Jurkat, Clone E6-1 (cell line): ENCODE results near the gene P4HB.
"Not testable (repeated sequence)": the region's sequence is repeated elsewhere in the genome, so short reads cannot be mapped to it uniquely, and the experiment has no call there.

Experiments
- DNase-seq: peaks from one replicate; pipeline ENCODE4 v3.0.0-alpha.2; 2011; ENCODE audit warnings: low read depth, low spot score
- H3K4me3 ChIP-seq: 2 replicates; pipeline ENCODE4 v1.5.1; 2011; ENCODE audit warnings: mild to moderate bottlenecking, low read length, control low read depth, moderate library complexity

P4HB gene

DNA sequence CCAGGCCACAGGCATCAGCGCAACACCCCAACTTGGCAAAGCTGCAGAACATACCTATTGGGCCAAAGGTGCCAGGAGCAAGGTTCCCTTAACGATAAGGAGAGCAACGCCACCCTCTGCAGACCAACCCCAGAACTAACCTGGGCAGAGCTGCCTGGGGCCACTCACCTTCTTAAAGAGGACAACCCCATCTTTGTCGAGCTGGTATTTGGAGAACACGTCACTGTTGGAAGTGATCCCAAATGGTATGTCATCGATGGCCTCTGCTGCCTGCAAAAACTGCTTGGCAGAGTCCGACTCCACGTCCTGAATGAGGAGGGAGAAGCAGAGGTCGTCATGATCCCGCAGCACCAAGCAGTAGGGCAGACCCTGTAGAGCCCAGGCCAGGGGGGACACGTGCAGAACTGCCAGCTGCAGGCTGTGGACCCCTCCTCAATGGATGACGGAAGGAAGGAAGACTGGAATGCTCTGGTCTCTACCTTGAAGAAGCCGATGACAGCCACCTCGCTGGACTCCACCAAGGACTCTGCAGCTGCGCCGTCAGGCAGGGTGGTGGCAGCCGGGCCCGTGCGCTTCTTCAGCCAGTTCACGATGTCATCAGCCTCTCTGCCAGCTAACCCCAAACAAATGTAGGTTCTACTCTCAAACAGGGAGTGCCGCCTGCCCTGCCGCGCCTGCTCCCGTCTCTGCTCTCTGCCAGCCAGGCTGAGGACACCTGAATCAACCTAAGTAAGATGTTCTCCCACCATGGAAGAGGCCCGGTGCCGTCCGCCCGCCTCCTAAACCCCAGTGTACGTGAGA, 5.2 kb downstream of the P4HB start:
- no peak for DNase-seq
- H3K4me3 ChIP-seq = no peak overlapping the region

DNA sequence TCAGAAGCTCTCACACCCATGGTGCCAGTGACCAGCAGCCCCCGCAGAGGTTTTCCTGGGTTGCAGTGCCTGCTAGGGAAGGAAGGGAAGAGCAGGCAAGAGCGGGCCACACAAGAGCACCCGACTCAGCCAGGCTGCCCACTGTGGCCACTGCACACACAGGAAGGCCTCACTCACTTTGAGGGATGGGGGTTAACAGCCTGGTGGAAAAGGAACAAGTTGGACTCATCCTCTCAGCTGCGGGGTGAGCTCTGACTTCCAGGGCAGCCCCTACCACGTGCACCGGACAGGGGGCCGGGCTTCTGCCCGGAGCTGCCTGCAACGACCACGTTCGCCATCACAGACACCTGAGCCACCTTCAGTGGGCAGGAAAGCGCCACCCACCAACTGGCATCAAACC, 8.1 kb downstream of the P4HB start:
- no peak overlapping the region for H3K4me3 ChIP-seq
- DNase-seq = no peak

DNA sequence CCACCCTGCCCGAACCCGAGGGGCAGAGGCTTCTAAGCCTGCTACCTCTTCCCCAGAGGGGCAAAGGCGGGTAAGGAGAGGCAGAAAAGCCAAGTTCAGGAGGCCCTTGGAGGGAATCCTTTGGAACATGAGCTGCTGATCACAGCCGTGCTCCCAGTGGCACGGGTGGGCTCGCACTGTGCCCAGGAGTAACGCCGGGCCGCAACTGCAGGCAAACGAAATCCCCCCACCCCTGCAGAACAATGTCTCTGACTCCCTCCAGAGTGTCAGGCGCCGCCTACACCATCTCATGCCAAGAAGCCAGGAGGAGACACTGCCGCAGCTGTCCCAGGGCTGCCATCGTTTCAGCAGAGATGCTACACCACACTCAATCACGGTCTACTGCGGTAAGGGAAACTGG, 8.9 kb downstream of the P4HB start:
- H3K4me3 ChIP-seq = no peak overlapping the region
- no peak for DNase-seq

DNA sequence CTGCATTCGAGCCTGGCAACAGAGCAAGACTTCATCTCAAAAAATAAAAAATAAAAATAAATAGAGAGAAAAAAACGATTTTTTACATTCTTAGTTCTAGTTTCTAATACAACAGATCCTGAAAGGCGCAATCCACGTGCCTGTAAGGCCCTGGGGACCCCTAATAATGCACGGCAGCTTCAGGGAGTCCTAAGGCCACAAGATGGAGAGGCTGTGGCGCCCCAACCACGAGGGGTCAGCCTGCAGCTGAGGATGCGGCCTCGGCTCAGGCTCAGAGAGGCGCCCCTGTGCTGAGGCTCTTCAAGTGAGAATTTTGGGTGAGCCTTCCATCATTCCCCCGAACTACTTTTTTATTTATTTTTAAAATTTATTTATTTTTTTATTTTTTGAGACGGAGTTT, 10.9 kb downstream of the P4HB start:
- no peak for DNase-seq
- H3K4me3 ChIP-seq = no peak overlapping the region

DNA sequence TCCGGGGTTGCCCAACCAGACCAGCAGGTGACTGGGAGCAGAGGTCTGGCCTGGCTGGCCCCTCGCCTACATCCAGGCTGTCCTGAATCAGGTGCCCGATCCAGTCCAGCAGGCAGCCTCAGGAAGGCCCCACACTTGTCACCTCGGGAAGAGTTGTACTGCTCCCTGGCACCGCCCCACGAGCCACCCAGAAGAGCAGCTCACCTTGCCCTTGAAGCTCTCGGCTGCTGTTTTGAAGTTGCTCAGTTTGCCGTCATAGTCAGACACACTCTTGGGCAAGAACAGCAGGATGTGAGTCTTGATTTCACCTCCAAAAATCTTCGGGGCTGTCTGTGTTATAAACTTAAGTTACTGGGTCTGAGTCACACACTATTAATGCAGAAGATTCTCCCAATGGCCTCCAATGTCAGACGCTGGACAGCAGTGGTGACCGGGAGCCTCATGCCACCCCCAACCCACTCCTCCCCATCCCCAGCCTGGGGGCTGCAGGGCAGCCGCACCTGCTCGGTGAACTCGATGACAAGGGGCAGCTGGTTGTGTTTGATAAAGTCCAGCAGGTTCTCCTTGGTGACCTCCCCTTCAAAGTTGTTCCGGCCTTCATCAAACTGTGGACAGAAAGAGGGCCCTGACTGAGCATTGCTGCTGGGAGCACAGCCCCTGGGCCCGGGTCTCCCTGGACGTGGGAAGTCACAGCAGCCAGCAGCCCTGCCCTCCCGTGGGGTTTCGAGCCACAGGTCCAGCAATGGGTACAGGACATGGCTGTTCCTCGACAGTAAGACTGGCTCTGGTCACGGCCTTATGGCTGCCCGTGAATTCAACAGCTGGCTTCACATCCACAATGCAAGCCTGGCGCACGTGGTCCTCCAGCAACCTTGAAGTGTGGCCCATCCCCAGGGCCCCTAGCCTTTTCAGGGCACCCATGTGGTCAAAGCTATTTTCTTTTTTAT, 13.3 kb downstream of the P4HB start:
- no peak for DNase-seq
- no peak overlapping the region for H3K4me3 ChIP-seq

DNA sequence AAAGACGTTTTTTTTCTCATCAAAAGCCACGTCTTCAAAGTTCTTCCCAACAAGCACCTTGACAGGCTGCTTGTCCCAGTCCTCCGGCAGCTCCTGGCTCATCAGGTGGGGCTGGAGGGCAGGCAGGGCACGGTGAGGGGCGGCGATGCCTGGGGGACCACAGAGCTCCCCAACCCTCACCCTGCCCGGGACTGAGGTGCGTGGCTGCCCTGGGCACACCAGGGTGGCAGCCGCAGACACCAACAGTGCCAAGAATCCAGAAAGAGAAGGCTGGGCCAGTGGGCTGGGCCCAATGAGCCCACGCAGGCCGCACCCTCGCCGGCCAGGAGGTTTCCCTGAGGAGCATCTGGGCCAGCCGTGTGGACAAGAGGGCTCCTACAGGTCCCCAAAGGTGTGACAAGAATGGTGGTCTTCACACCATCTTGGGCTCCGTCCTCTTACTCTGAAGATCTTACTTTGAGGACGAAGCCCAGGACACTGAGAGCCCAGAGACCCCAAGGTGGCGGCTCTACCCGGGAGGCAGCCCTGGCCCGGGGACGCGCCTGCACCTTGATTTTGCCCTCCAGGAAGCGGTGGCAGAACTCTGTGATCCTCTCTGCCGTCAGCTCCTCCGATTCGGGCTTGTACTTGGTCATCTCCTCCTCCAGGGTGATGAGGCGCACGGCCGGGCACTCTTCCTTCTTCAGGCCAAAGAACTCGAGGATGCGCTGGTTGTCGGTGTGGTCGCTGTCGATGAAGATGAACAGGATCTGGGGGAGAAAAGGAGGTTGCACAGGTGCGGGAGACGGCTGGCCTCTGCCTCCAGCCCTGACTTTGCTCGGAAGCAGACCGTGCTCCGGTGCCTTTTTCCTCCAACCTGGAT, 14.2 kb downstream of the P4HB start:
- no peak overlapping the region for H3K4me3 ChIP-seq
- no peak for DNase-seq

DNA sequence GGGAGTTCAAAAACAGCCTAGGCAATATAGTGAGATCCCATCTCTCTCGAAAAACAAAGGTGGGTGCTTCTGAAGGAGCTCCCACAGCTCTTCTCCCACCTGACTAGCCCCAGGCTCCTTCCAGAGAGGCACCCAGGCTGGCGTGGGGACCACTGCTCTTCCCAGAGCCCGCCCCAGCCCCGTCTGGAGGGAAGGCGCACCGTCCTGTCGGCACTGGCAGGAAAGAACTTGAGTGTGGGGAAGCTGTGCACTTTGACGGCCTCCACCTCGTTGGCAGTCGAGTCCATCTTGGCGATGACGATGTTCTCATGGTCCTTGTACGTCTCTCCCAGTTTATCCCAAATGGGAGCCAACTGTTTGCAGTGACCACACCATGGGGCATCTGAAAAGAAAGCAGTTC, 15.0 kb downstream of the P4HB start:
- no peak for DNase-seq
- no peak overlapping the region for H3K4me3 ChIP-seq

DNA sequence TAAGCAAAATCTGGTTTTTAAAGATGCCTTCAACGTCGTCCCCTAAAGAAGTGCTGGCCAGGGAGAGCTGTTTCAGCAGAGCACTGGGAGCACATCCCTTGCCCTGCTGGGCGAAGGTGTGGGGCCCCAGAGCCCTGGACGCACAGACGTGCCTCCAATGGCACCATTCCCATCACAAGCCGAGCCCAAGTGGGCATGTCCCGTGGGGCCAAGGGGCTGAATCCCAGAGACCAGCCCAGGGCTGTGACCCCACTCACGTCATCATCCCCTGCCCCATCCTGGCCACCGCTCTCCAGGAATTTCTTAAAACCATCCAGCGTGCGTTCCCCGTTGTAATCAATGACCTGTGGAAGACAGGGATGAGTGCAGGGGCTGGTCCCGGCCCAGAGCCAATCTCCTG, 15.4 kb downstream of the P4HB start:
- no peak for DNase-seq
- H3K4me3 ChIP-seq = no peak overlapping the region

DNA sequence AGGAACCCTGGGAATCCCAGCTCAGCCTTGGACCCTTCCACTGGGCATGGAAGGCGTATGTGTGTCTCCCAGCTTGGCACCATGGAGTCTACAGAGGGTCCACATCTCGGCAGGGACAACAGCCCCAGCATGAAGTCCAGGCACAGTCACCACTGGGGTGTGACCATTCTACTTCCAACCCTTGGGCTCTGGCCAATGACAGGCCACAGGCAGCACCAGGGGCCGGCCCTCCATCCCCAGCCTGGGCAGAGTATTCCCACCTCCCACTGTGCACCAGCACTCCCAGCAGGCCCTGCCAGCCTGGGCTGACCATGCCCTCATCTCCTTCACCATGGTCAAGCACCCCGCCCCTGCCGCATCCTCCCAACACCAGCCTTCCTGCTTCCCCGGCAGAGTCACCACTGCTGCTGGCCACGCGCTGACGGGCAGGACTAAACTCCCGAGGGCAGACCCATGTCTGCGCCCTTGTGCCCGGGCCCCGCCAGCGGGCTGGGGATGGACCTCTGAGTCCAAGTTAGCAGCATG, 15.9 kb downstream of the P4HB start:
- H3K4me3 ChIP-seq = no peak overlapping the region

DNA sequence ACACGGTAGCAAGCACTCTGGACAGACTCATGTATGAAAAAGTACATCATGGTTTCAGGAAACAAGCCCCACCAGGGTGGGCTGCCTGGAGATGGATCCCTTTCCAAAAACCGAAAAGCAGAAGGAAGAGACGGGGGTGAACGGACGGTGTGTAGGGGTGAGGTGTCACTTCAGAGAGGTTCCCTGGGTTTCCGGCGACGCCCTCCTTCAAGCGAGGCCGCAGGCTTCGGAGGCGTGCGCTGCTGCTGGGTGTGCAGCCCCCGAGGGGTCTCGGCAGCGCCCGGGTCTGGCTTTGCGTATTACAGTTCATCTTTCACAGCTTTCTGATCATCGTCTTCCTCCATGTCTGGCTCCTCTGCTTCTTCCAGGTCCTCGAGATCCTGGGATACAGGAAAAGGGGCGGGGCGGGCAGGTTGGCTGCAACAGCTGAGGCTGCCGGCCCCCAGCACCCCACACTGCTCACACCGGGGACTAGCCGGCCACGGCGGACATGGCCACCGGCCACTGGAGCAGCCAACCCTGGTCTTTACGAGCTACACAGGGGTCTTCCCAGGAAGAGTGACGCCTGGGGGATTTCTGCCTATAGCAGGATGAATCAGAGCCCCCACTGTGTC, 16.5 kb downstream of the P4HB start:
- no peak for DNase-seq
- no peak overlapping the region for H3K4me3 ChIP-seq

More for the DNA sequence above, 15.9 kb downstream of the P4HB start:
- DNase-seq = no peak

DNA sequence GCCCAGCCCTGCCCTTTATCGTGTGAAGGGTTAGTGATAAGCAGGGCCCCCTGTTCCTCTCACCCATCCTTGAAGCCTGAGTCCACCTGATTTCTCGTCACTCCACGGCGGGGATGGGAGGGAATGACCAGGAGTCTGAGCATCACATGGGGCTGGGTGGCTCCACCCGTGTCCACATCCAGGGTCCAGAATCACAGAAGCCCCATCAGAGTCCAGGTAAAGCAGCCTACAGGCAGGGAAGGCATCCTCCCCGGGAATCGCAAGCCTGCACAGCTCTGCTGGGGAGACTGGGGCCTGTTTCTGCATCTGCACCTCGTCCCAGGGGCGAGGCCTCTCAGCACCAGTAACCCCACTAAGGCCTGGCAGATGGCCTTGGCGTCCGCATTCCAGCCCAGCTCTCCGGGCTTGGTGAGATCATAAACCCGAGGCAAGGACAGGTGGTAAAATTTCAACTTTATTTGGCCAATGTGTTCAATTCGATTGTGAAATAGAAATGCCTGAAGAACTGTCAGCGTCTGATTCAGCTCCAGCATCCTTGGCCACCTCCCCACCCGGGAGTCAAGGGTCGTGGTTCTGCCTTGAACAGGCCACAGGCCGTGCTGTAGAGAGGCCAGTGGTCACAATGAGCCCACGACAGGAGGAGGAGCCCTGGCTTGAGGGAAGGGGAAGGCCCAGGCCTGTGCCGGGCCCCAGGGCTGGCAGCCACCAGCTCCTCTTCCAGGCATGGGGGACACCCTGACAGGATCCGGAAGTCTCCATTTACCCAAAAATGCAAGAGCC, 17.4 kb downstream of the P4HB start:
- DNase-seq = no peak
- no peak overlapping the region for H3K4me3 ChIP-seq

DNA sequence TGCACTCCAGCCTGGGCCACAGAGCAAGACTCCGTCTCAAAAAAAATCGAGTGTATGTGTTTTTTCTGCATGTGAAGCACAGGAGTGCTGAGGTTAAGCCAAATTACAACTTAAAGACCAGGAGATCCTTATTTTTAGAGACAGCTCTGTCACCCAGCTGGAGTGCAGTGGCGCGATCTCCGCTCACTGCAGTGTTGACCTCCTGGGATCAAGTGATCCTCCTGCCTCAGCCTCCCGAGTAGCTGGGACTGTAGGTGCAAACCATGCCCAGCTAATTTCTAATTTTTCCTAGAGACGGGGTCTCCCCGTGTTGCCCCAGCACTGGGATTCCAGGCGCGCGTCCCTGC, 18.0 kb downstream of the P4HB start:
- no peak overlapping the region for H3K4me3 ChIP-seq
- no peak for DNase-seq

DNA sequence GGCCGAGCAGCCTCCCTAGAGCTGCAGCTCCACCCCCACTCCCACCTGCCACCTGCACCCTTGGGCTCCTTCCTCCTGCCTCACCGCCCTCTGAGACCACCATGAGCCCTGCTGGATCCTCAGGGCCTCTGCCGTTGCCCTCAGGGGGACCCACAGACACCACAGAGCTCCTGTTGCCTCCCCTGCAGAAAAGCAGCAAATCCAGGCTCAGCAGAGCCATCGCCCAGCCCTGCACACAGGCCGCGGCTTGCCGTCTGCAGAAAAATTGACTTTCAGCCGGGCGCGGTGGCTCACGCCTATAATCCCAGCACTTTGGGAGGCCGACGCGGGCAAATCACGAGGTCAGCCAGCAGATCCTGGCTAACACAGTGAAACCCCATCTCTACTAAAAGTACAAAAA, 18.5 kb downstream of the P4HB start:
- H3K4me3 ChIP-seq = no peak overlapping the region

DNA sequence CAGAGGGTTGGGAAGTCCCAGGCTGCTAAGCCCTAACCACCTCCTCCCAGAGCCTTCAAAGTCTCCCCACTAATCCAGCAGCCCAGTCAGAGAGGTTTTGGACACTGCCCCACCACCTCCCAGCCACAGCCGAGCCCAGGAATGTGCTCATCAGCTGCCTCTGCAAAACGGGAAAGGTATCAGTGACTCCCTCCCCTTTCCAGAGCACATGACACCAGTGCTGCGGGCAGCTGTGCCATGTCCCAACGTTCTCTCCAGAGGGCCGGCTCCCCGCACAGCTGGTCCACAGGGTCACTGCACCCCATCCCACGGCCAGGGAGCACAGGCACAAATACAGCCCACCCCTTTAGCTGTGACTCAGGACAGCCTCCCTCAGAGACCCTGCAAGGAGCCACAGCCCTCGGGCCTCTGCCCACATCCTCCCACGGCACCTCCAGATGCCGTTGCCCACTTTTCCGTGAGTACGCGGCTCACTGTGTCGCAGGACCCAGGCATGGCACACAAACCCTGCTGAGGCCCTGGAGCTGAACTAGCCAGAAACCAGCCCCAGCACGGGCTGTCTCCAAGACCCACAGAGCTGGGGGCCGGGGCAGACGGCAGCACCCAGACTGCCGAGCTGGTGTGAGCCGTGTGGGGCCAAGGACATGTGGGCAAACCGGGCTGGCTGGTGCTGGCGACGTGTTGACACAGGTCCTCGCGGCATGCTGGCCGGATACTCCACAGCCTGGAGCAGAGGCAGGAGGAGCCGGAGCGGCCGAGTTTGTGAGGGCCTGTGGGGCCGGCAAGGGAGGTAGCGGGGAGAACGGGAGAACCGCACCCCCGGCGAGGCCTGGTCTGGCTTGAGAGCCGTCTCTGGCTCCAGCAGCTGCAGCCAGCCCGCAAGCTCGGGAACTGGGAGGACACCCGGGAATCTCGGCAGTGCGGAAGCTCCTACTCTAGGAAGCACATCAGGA, 19.2 kb downstream of the P4HB start:
- no peak for DNase-seq
- no peak overlapping the region for H3K4me3 ChIP-seq

More for the DNA sequence above, 18.5 kb downstream of the P4HB start:
- peak; percentile 41 for DNase-seq

DNA sequence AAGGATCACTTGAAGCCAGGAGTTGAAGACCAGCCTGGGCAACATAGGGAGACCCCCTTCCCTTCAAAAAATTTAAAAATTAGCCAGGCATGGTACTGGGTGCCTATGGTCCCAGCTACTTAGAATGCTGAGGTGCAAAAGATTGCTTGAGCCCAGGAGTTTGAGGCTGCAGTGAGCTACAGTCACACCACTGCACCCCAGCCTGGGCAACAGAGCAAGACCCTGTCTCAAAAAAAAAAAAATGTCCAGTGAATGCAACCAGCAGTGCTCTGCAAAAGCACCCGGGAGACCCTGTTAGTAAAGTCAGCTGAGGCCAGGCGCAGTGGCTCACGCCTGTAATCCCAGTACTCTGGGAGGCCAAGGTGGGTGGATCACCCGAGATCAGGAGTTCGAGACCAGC, 20.3 kb downstream of the P4HB start:
- not testable (repeated sequence) for H3K4me3 ChIP-seq, DNase-seq

DNA sequence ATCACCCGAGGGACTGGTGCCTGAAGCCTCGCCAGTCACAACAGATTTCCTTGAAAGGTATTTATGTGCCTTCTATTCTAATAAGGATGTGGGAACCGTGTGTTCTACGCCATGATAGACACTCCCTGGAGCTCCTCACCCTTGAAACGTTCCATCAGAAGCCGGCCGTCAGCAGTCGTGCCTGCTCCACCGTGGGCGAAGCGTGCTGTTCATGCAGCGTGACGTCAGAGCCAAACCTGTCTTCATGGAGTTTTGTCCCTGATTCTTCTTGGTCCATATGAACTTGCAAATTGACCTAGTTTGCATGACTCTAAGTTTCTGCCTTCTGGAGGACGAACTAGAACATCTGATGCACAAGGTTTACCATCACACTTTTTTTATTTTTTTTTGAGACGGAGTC, 21.0 kb downstream of the P4HB start:
- no peak for DNase-seq
- H3K4me3 ChIP-seq = no peak overlapping the region

DNA sequence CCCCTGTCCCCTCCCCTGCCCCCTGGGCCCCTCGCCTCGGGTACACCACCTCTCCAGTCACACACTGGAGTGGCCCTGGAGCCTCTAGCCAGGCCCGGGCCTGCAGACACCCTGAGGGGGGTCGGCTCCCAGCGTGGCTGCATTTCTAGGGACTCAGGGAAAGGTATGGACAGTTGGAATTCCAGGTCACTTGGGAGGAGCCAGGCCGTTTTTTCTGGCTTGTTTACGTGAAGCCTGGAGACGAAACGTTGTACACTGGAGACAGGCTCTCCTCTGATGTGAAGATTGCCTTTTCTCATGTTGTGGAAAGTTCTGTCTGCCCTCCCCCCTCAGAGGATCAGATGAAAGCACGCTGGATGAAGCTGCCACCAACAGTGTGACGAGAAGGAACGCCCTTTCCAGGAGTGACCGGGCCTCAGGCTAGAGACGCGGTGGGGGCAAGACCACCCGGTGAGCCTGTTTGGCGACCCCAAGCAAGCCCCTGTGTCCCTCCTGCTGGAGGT, 21.5 kb downstream of the P4HB start:
- DNase-seq = no peak
- H3K4me3 ChIP-seq = no peak overlapping the region
